ENCODE measurements around the gene GPN2.

GPN2 gene

GRCh38 chr1:26909951-26910342, 19.9 kb upstream of the GPN2 start:
- Histone ChIP-seq H3K36me3 (ENCODE audit: control insufficient read depth in 1 of 2, insufficient read depth in 2 of 2, low read length in 2 of 2) (no peaks in the 10 kb centered on the region), H3K18ac (ENCODE audit: low read length) (no peak overlapping the region), H3K4me2 (ENCODE audit: low read length) (no peak overlapping the region), H4K8ac (ENCODE audit: low read depth, low read length) (no peak overlapping the region), H2BK5ac (ENCODE audit: low read depth, low read length, poor library complexity) (no peak overlapping the region), H3K9me3 (ENCODE audit: insufficient read depth, low read depth, low read length) (peaks cover 4% of the 10 kb centered on the region), H3K79me1 (ENCODE audit: low read length) (no peaks in the 10 kb centered on the region), H3K27me3 (ENCODE audit: insufficient read depth, low read length) (no peaks in the 10 kb centered on the region), H2AK5ac (ENCODE audit: low read length) (no peak overlapping the region), H3K14ac (ENCODE audit: low read length) (no peak overlapping the region), H2BK12ac (ENCODE audit: low read length) (no peak overlapping the region), H3K9ac (ENCODE audit: low read length) (no peak overlapping the region), H4K12ac (ENCODE audit: low read depth, low read length) (no peak overlapping the region), H3K4ac (ENCODE audit: low read depth, low read length) (no peak overlapping the region), H3K79me2 (ENCODE audit: control insufficient read depth, insufficient read depth, low read length, poor library complexity) (no peaks in the 10 kb centered on the region), H3K27ac (ENCODE audit: low read depth, low read length) (no peak overlapping the region), H3K4me1 (ENCODE audit: control insufficient read depth in 1 of 2, insufficient read depth in 2 of 2, low read length in 2 of 2) (peaks cover 0 to 2% of the 10 kb centered on the region in 2 experiments), H4K91ac (ENCODE audit: low read depth, low read length) (no peak overlapping the region), H2AFZ (ENCODE audit: insufficient read depth, low read length, poor library complexity) (no peak overlapping the region), H2BK120ac (ENCODE audit: insufficient read depth, low read length, poor library complexity) (no peak overlapping the region), H3K4me3 (ENCODE audit: low read depth, low read length) (no peak overlapping the region), H3K23ac (ENCODE audit: low read length) (no peak overlapping the region)
- no peak for DNase-seq
- WGBS (ENCODE audit: extremely low coverage, insufficient coverage, insufficient read length) = no CpG with 5 or more reads among the region's 3 CpGs

- H3K4me2 ChIP-seq (ENCODE audit: low read length) = no peak overlapping the region
- no peaks in the 10 kb centered on the region for H3K79me1 ChIP-seq (ENCODE audit: low read length)
- H3K18ac ChIP-seq (ENCODE audit: low read length) = no peak overlapping the region
Measured at GRCh38 chr1:26907071-26907917, 17.2 kb upstream of the GPN2 start.

GRCh38 chr1:26900815-26901511, 10.9 kb upstream of the GPN2 start:
- DNase-seq = no peak
- no peak overlapping the region for H3K14ac ChIP-seq (ENCODE audit: low read length)
- H3K4me1 ChIP-seq (ENCODE audit: control insufficient read depth in 1 of 2, insufficient read depth in 2 of 2, low read length in 2 of 2) = peaks cover 0 to 5% of the 10 kb centered on the region in 2 experiments
- peaks cover 5% of the 10 kb centered on the region for H3K79me1 ChIP-seq (ENCODE audit: low read length)
- H2AFZ ChIP-seq (ENCODE audit: insufficient read depth, low read length, poor library complexity) = no peak overlapping the region
- H2BK5ac ChIP-seq (ENCODE audit: low read depth, low read length, poor library complexity) = no peak overlapping the region
- no peak overlapping the region for H4K91ac ChIP-seq (ENCODE audit: low read depth, low read length)
- H3K36me3 ChIP-seq (ENCODE audit: control insufficient read depth in 1 of 2, insufficient read depth in 2 of 2, low read length in 2 of 2) = peaks cover 9 to 11% of the 10 kb centered on the region in 2 experiments
- no peak overlapping the region for H4K12ac ChIP-seq (ENCODE audit: low read depth, low read length)
- no peaks in the 10 kb centered on the region for H3K9me3 ChIP-seq (ENCODE audit: insufficient read depth, low read depth, low read length)
- H3K18ac ChIP-seq (ENCODE audit: low read length) = no peak overlapping the region
- no peak overlapping the region for H2AK5ac ChIP-seq (ENCODE audit: low read length)
- H3K4me2 ChIP-seq (ENCODE audit: low read length) = peak overlapping the region; percentile 83
- no peak overlapping the region for H2BK12ac ChIP-seq (ENCODE audit: low read length)
- no peak overlapping the region for H2BK120ac ChIP-seq (ENCODE audit: insufficient read depth, low read length, poor library complexity)
- no peak overlapping the region for H3K4ac ChIP-seq (ENCODE audit: low read depth, low read length)
- H3K23ac ChIP-seq (ENCODE audit: low read length) = no peak overlapping the region
- H3K79me2 ChIP-seq (ENCODE audit: control insufficient read depth, insufficient read depth, low read length, poor library complexity) = peaks cover 2% of the 10 kb centered on the region
- no peak overlapping the region for H3K27ac ChIP-seq (ENCODE audit: low read depth, low read length)
- H3K9ac ChIP-seq (ENCODE audit: low read length) = no peak overlapping the region
- WGBS (ENCODE audit: extremely low coverage, insufficient coverage, insufficient read length) = no CpG with 5 or more reads among the region's 18 CpGs
- no peaks in the 10 kb centered on the region for H3K27me3 ChIP-seq (ENCODE audit: insufficient read depth, low read length)
- peak overlapping the region; percentile 45 for H4K8ac ChIP-seq (ENCODE audit: low read depth, low read length)
- no peak overlapping the region for H3K4me3 ChIP-seq (ENCODE audit: low read depth, low read length)

More at GRCh38 chr1:26907071-26907917, 17.2 kb upstream of the GPN2 start:
- no peak overlapping the region for H3K23ac ChIP-seq (ENCODE audit: low read length)
- peaks cover 0 to 2% of the 10 kb centered on the region in 2 experiments for H3K4me1 ChIP-seq (ENCODE audit: control insufficient read depth in 1 of 2, insufficient read depth in 2 of 2, low read length in 2 of 2)
- H2AFZ ChIP-seq (ENCODE audit: insufficient read depth, low read length, poor library complexity) = no peak overlapping the region
- H3K4me3 ChIP-seq (ENCODE audit: low read depth, low read length) = no peak overlapping the region
- no peak overlapping the region for H2BK12ac ChIP-seq (ENCODE audit: low read length)
- no peak overlapping the region for H4K91ac ChIP-seq (ENCODE audit: low read depth, low read length)
- no peak overlapping the region for H3K4ac ChIP-seq (ENCODE audit: low read depth, low read length)
- peak; percentile 92 to 93 for DNase-seq
- no peaks in the 10 kb centered on the region for H3K36me3 ChIP-seq (ENCODE audit: control insufficient read depth in 1 of 2, insufficient read depth in 2 of 2, low read length in 2 of 2)
- H2BK5ac ChIP-seq (ENCODE audit: low read depth, low read length, poor library complexity) = no peak overlapping the region
- H2BK120ac ChIP-seq (ENCODE audit: insufficient read depth, low read length, poor library complexity) = no peak overlapping the region
- H3K9me3 ChIP-seq (ENCODE audit: insufficient read depth, low read depth, low read length) = no peaks in the 10 kb centered on the region
- no peak overlapping the region for H3K27ac ChIP-seq (ENCODE audit: low read depth, low read length)
- H4K12ac ChIP-seq (ENCODE audit: low read depth, low read length) = no peak overlapping the region
- no peaks in the 10 kb centered on the region for H3K79me2 ChIP-seq (ENCODE audit: control insufficient read depth, insufficient read depth, low read length, poor library complexity)
- H3K27me3 ChIP-seq (ENCODE audit: insufficient read depth, low read length) = no peaks in the 10 kb centered on the region
- H4K8ac ChIP-seq (ENCODE audit: low read depth, low read length) = no peak overlapping the region
- no peak overlapping the region for H3K9ac ChIP-seq (ENCODE audit: low read length)
- no peak overlapping the region for H2AK5ac ChIP-seq (ENCODE audit: low read length)
- WGBS (ENCODE audit: extremely low coverage, insufficient coverage, insufficient read length) = no CpG with 5 or more reads among the region's 6 CpGs
- no peak overlapping the region for H3K14ac ChIP-seq (ENCODE audit: low read length)

GRCh38 chr1:26900001-26900814, 10.1 kb upstream of the GPN2 start, which contains the start of gene GPATCH3:
Gene GPATCH3 (minus strand): TSS chr1:26900467. CDS start chr1:26900442, 25 bp downstream.
- H2BK120ac ChIP-seq (ENCODE audit: insufficient read depth, low read length, poor library complexity) = peak within 1 kb of the TSS; percentile 70
- peak within 1 kb of the TSS; percentile 88 for H3K4me3 ChIP-seq (ENCODE audit: low read depth, low read length)
- H3K23ac ChIP-seq (ENCODE audit: low read length) = no peak within 1 kb of the TSS
- H3K4me1 ChIP-seq (ENCODE audit: control insufficient read depth in 1 of 2, insufficient read depth in 2 of 2, low read length in 2 of 2) = peaks cover 0 to 5% of the 10 kb centered on the region in 2 experiments
- WGBS (ENCODE audit: extremely low coverage, insufficient coverage, insufficient read length) = no CpG with 5 or more reads among the region's 50 CpGs
- peak within 1 kb of the TSS; percentile 37 for H2AK5ac ChIP-seq (ENCODE audit: low read length)
- H3K27ac ChIP-seq (ENCODE audit: low read depth, low read length) = peak within 1 kb of the TSS; percentile 80
- peaks cover 5% of the 10 kb centered on the region for H3K79me1 ChIP-seq (ENCODE audit: low read length)
- H3K36me3 ChIP-seq (ENCODE audit: control insufficient read depth in 1 of 2, insufficient read depth in 2 of 2, low read length in 2 of 2) = peaks cover 9 to 11% of the 10 kb centered on the region in 2 experiments
- peak within 1 kb of the TSS; percentile 90 for H3K9ac ChIP-seq (ENCODE audit: low read length)
- peak within 1 kb of the TSS; percentile 69 for H2AFZ ChIP-seq (ENCODE audit: insufficient read depth, low read length, poor library complexity)
- H3K4me2 ChIP-seq (ENCODE audit: low read length) = peak within 1 kb of the TSS; percentile 83
- H2BK5ac ChIP-seq (ENCODE audit: low read depth, low read length, poor library complexity) = peak within 1 kb of the TSS; percentile 73
- peak within 1 kb of the TSS; percentile 81 for H3K14ac ChIP-seq (ENCODE audit: low read length)
- H4K12ac ChIP-seq (ENCODE audit: low read depth, low read length) = peak within 1 kb of the TSS; percentile 96
- peak within 1 kb of the TSS; percentile 78 for H3K18ac ChIP-seq (ENCODE audit: low read length)
- peaks cover 2% of the 10 kb centered on the region for H3K79me2 ChIP-seq (ENCODE audit: control insufficient read depth, insufficient read depth, low read length, poor library complexity)
- H4K8ac ChIP-seq (ENCODE audit: low read depth, low read length) = peak within 1 kb of the TSS; percentile 96
- peak; percentile 91 to 99 for DNase-seq
- H3K4ac ChIP-seq (ENCODE audit: low read depth, low read length) = peak within 1 kb of the TSS; percentile 77
- H4K91ac ChIP-seq (ENCODE audit: low read depth, low read length) = peak within 1 kb of the TSS; percentile 72
- no peaks in the 10 kb centered on the region for H3K27me3 ChIP-seq (ENCODE audit: insufficient read depth, low read length)
- no peak within 1 kb of the TSS for H2BK12ac ChIP-seq (ENCODE audit: low read length)
- H3K9me3 ChIP-seq (ENCODE audit: insufficient read depth, low read depth, low read length) = no peaks in the 10 kb centered on the region

Data from trophoblast cell (in vitro differentiated cells and primary cell).